K562 (cell line): ENCODE data around the gene LIX1L. TPM values are rescaled to one million over a fixed set of nuclear protein-coding genes. Genes with fewer than 3 reads are reported as not detected.
A peak's percentile ranks its signal among the peaks of the same experiment; 100 is the strongest.

Experiments
- ARID4B ChIP-seq: sonication (generic); formaldehyde crosslinking; IDR thresholded peaks from 2 replicates; pipeline ENCODE4 v1.8.0; 2022; ENCODE audit warnings: mild to moderate bottlenecking, missing genetic modification reagents
- BCL6 ChIP-seq: fragments of 250-450 bp; sonication (Bioruptor Pico); IDR thresholded peaks from 2 replicates; pipeline ENCODE4 v1.4.0; 2020
- CTCF ChIP-seq, 3 experiments: IDR thresholded peaks in 2 of 3; conservative IDR thresholded peaks in 1 of 3; 2 replicates each; pipeline ENCODE4 v1.5.1; 2011 to 2012; ENCODE audit warnings: low read length in 3 of 3, mild to moderate bottlenecking in 3 of 3, control low read depth in 2 of 3, improper control_type of control experiment in 1 of 3, inconsistent platforms in 1 of 3, low read depth in 1 of 3, mixed read lengths in 1 of 3, moderate library complexity in 1 of 3; ENCODE audit not compliant: insufficient read depth in 2 of 3
- EWSR1 ChIP-seq: fragments of 450-650 bp; IDR thresholded peaks from 2 replicates; pipeline ENCODE4 v1.6.1; 2018; ENCODE audit warnings: borderline replicate concordance, mild to moderate bottlenecking, low read depth, moderate library complexity; ENCODE audit not compliant: partially characterized antibody
- GABPA ChIP-seq: fragments of 200-800 bp; sonication (Bioruptor generic); conservative IDR thresholded peaks from 2 replicates; pipeline ENCODE4 v1.6.1; 2016; ENCODE audit warnings: low read depth, missing genetic modification characterization, missing compliant biosample characterization
- LEF1 ChIP-seq: fragments of 450-650 bp; IDR thresholded peaks from 2 replicates; pipeline ENCODE4 v1.6.1; 2016; ENCODE audit warnings: mild to moderate bottlenecking
- MEIS2 ChIP-seq: fragments of 450-650 bp; IDR thresholded peaks from 2 replicates; pipeline ENCODE4 v1.6.1; 2014; ENCODE audit warnings: mild to moderate bottlenecking; ENCODE audit not compliant: partially characterized antibody
- POLR2AphosphoS2 ChIP-seq: IDR thresholded peaks from 2 replicates; pipeline ENCODE4 v1.6.1; 2012; ENCODE audit warnings: low read length, improper control_type of control experiment
- SMAD4 ChIP-seq: fragments of 250-450 bp; sonication (Bioruptor Pico); conservative IDR thresholded peaks from 2 replicates; pipeline ENCODE4 v1.8.0; 2021; ENCODE audit warnings: inconsistent platforms, mild to moderate bottlenecking, moderate library complexity
- ZNF175 ChIP-seq: fragments of 200-800 bp; sonication (Bioruptor generic); IDR thresholded peaks from 2 replicates; pipeline ENCODE4 v1.6.1; 2016; ENCODE audit warnings: low read depth, mild to moderate bottlenecking, missing genetic modification characterization, missing compliant biosample characterization
- ZNF253 ChIP-seq: fragments of 250-450 bp; sonication (Bioruptor Pico); conservative IDR thresholded peaks from 2 replicates; pipeline ENCODE4 v1.6.1; 2021; ENCODE audit warnings: mild to moderate bottlenecking
- ZNF347 ChIP-seq: fragments of 450-650 bp; formaldehyde crosslinking; IDR thresholded peaks from 2 replicates; pipeline ENCODE4 v1.4.0; 2020; ENCODE audit warnings: low read depth, mild to moderate bottlenecking, moderate library complexity
- ZNF655 ChIP-seq: fragments of 250-450 bp; sonication (Bioruptor Pico); IDR thresholded peaks from 2 replicates; pipeline ENCODE4 v1.5.0; 2021
- polyA plus RNA-seq, 8 experiments: library from polyadenylated mRNA; depleted of rRNA in 4 of 8; stranded (reverse) in 5 of 8; unstranded in 3 of 8; fragments of >200 nt; fragmentation: Nextera tagmentation in 2 of 8; fragmentation: Illumina TruSeq in 1 of 8; extraction: Ambion mirVana in 2 of 8; extraction: Trizol in 1 of 8; gene quantifications; 2 replicates each; pipeline versions ENCODE4 v1.2.1 to v1.2.3, GENCODE V29; 2011 to 2014; ENCODE audit warnings: inconsistent platforms in 1 of 8, missing spikeins in 1 of 8
- total RNA-seq, 7 experiments: library from RNA; depleted of rRNA in 6 of 7; stranded (reverse); fragments of >200 nt in 6 of 7; fragmentation: Illumina TruSeq in 2 of 7; extraction: Trizol in 2 of 7; gene quantifications; 2 replicates each; pipeline versions ENCODE4 v1.2.1 to v1.2.3, GENCODE V29; 2011 to 2021; ENCODE audit warnings: low replicate concordance in 1 of 7
- TF ChIP-seq, protein P1 (sequence below): IDR thresholded peaks from 2 replicates; pipeline ENCODE4 v1.6.1; 2012; ENCODE audit warnings: low read depth, low read length, improper control_type of control experiment, borderline replicate concordance

LIX1L gene
- total and polyA plus RNA-seq, 9 of the 15 experiments (the other 6 are each of a cell fraction or from before 2014, with no cell fraction given) = 4.6 to 26.5 (median 12.5) TPM

DNA sequence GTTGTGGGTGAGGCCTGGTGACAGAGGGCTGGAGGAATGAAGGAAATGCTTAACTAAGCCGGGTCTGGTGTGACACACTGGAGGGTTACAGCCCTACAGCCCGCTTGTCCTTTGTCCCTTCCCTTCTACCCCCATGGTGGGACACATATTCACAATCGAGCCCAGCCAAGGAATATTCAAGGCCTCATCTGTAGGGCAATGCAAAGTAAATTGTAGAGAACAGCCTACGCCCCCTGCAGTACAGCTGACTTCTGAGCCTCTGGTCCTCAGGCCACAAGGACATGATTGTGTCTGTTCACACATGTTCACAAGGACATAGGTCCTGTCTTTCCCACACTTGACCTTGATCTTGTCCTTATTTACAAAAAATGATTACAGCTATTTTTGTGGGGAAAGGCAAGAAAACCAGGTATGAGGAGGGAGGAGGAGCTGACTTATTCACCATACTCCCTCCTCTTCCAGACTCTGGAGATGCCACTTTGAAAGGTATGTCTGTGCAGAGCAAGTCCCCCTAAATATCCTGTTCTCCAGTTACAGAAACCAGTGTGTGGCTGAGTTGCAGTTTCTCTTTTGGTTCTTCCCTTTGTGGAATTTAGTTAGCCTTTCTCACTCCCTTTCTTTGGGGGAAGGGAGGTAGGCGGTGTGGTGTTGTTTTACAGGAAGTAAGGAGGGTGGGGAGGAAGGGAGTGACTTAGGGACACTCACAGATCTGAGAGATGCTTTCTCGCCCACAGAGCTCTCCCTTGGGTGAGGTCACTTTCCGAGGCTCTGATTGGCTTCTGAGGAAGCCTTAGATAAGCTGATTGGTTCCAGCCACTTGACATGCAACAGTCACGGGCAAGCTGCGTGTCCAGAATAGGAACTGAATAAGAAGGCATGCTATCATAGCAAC lies 21.3 kb upstream of the LIX1L start (continued):
- TF ChIP-seq ARID4B (0 out of 2 replicates have a peak, but pooled peaks have one; percentile 19), CTCF (IDR thresholded peaks at IDR 0.05 in 2 of 3, conservative IDR thresholded peaks at IDR 0.05 in 1 of 3; ENCODE audit: insufficient read depth in 2 of 3, low read depth in 1 of 3, low read length in 3 of 3) (peak; percentile 53 to 69 (median 54)), ZNF253 (CRISPR knock-in tag) (no peak), MEIS2 (peak; percentile 35), SMAD4 (CRISPR knock-in tag) (peak; percentile 50; the same call in 1 of the 2 replicates), BCL6 (CRISPR knock-in tag) (no peak), ZNF347 (CRISPR knock-in tag) (no peak), EWSR1 (no peak), ZNF655 (CRISPR knock-in tag) (no peak), ZNF175 (CRISPR knock-in tag) (peak; percentile 66), LEF1 (peak; percentile 98), POLR2AphosphoS2 (no peak; the same call in 1 of the 2 replicates), GABPA (tag) (peak; percentile 80)
- TF ChIP-seq, protein P1, sequence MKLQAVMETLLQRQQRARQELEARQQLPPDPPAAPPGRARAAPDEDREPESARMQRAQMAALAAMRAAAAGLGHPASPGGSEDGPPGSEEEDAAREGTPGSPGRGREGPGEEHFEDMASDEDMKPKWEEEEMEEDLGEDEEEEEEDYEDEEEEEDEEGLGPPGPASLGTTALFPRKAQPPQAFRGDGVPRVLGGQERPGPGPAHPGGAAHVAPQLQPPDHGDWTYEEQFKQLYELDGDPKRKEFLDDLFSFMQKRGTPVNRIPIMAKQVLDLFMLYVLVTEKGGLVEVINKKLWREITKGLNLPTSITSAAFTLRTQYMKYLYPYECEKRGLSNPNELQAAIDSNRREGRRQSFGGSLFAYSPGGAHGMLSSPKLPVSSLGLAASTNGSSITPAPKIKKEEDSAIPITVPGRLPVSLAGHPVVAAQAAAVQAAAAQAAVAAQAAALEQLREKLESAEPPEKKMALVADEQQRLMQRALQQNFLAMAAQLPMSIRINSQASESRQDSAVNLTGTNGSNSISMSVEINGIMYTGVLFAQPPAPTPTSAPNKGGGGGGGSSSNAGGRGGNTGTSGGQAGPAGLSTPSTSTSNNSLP = no peak
